Frontal cortex (tissue), 4 donors: ENCODE results near the gene SORL1. TPM values are rescaled to one million over a fixed set of nuclear protein-coding genes. Genes with fewer than 3 reads are reported as not detected.

ENCODE experiments used
- DNase-seq, 2 donors: peaks; one replicate each; pipeline ENCODE4 v3.0.0; 2012; ENCODE audit warnings: low spot score in 2 of 2
- FAIRE-seq: peaks from 2 replicates; lab custom pipeline; 2012; peaks lifted over from hg19 to GRCh38; lab: Jason Lieb, UNC
- total RNA-seq: library from RNA; depleted of rRNA; stranded (reverse); fragments of >200 nt; gene quantifications from one replicate; pipeline ENCODE4 v1.2.3, GENCODE V29; 2014
- donor health status: control.
- donor health status: control.
- donor health status: control.

SORL1 gene
- total RNA-seq, 1 donor from 2014 or later, result 42.8 TPM

- no peak for FAIRE-seq
- no peak for DNase-seq
These were observed 144.4 kb downstream of the SORL1 start for GRCh38 chr11:121596195-121597155.

GRCh38 chr11:121603316-121603715, 151.2 kb downstream of the SORL1 start:
- no peak for DNase-seq
- no peak for FAIRE-seq

- DNase-seq, result no peak
- no peak for FAIRE-seq
These were observed 152.0 kb downstream of the SORL1 start for GRCh38 chr11:121604152-121604551.

- FAIRE-seq, result no peak
These were observed 154.2 kb downstream of the SORL1 start for GRCh38 chr11:121606354-121606753.

GRCh38 chr11:121607341-121607740, 155.2 kb downstream of the SORL1 start:
- FAIRE-seq, result no peak
- DNase-seq, result no peak

More at GRCh38 chr11:121606354-121606753, 154.2 kb downstream of the SORL1 start:
- DNase-seq, result no peak

GRCh38 chr11:121608545-121609098, 156.5 kb downstream of the SORL1 start:
- FAIRE-seq, result no peak
- DNase-seq, result no peak

GRCh38 chr11:121610706-121611105, 158.6 kb downstream of the SORL1 start:
- DNase-seq, result no peak
- FAIRE-seq, result no peak

GRCh38 chr11:121611242-121611641, 159.1 kb downstream of the SORL1 start:
- no peak for DNase-seq
- FAIRE-seq, result no peak

GRCh38 chr11:121613724-121614123, 161.6 kb downstream of the SORL1 start:
- DNase-seq, result no peak
- no peak for FAIRE-seq

GRCh38 chr11:121614636-121615240, 162.6 kb downstream of the SORL1 start:
- FAIRE-seq (no peak), DNase-seq (no peak)

- FAIRE-seq, result no peak
These were observed 163.4 kb downstream of the SORL1 start for GRCh38 chr11:121615501-121615900.

GRCh38 chr11:121618516-121618915, 166.4 kb downstream of the SORL1 start:
- FAIRE-seq (no peak), DNase-seq (no peak)

More at GRCh38 chr11:121615501-121615900, 163.4 kb downstream of the SORL1 start:
- no peak for DNase-seq

- FAIRE-seq (no peak), DNase-seq (no peak)
These were observed 173.8 kb downstream of the SORL1 start for GRCh38 chr11:121625777-121626506.

GRCh38 chr11:121626507-121626875, 174.4 kb downstream of the SORL1 start:
- FAIRE-seq (no peak), DNase-seq (no peak)

- no peak for FAIRE-seq
These were observed 174.9 kb downstream of the SORL1 start for GRCh38 chr11:121626980-121627379.

GRCh38 chr11:121630041-121630440, 177.9 kb downstream of the SORL1 start:
- DNase-seq (no peak), FAIRE-seq (no peak)

More at GRCh38 chr11:121626980-121627379, 174.9 kb downstream of the SORL1 start:
- no peak for DNase-seq

- no peak for DNase-seq
- no peak for FAIRE-seq
These were observed 179.3 kb downstream of the SORL1 start for GRCh38 chr11:121631456-121631855.

- no peak for DNase-seq
- FAIRE-seq, result no peak
These were observed 182.2 kb downstream of the SORL1 start for GRCh38 chr11:121634273-121634672.

- DNase-seq (no peak), FAIRE-seq (no peak)
These were observed 182.8 kb downstream of the SORL1 start for GRCh38 chr11:121634889-121635288.
